ENCODE results near the gene ESPN. TPM values are rescaled to one million over a fixed set of nuclear protein-coding genes. Genes with fewer than 3 reads are reported as not detected.

The ESPN gene
- total RNA-seq (1 to 10 TPM in 1 of 2 donors, under 1 TPM in 1; 0.66 to 1.9 TPM), polyA plus RNA-seq (ENCODE audit: insufficient read length in 2 of 2) (1 to 10 TPM; 4.7 to 7.4 TPM)
- long read RNA-seq, donor 1, result 0 reads
- long read RNA-seq, donor 2, result 0 reads
- long read RNA-seq, donor 3, result 0 reads
- long read RNA-seq, donor 4, result 0 reads

GRCh38 chr1:6424619-6425593 is at the start of gene ESPN:
TSS of gene ESPN (plus strand) at chr1:6424776. CDS start at chr1:6424956, 180 bp downstream.
- Histone ChIP-seq H3K4me3 (ENCODE audit: low read depth, low read length) (no peak within 1 kb of the TSS), H3K4me1 (ENCODE audit: control insufficient read depth, insufficient read depth, low read length) (peaks cover 40% of the 10 kb centered on the region), H3K27me3 (ENCODE audit: control insufficient read depth, insufficient read depth, low read length) (peaks cover 63% of the 10 kb centered on the region), H3K9me3 (ENCODE audit: control insufficient read depth, insufficient read depth, low read length) (no peaks in the 10 kb centered on the region), H3K36me3 (ENCODE audit: control insufficient read depth, insufficient read depth, low read length) (no peaks in the 10 kb centered on the region), H3K27ac (ENCODE audit: low read depth, low read length) (no peak within 1 kb of the TSS)
- no peak for DNase-seq (ENCODE audit: low read depth in 4 of 6, low spot score in 6 of 6)
- 8% methylated on average over 99 of the region's 99 CpGs for WGBS (ENCODE audit: insufficient coverage)

- Histone ChIP-seq H3K36me3 (ENCODE audit: control insufficient read depth, insufficient read depth, low read length) (no peaks in the 10 kb centered on the region), H3K9me3 (ENCODE audit: control insufficient read depth, insufficient read depth, low read length) (no peaks in the 10 kb centered on the region), H3K4me1 (ENCODE audit: control insufficient read depth, insufficient read depth, low read length) (no peaks in the 10 kb centered on the region), H3K4me3 (ENCODE audit: low read depth, low read length) (no peak overlapping the region), H3K27ac (ENCODE audit: low read depth, low read length) (no peak overlapping the region), H3K27me3 (ENCODE audit: control insufficient read depth, insufficient read depth, low read length) (no peaks in the 10 kb centered on the region)
- no peak for DNase-seq (ENCODE audit: low read depth in 4 of 6, low spot score in 6 of 6)
- WGBS (ENCODE audit: insufficient coverage), result 41% methylated on average over 8 of the region's 12 CpGs
These were observed 46.4 kb upstream of the ESPN start for GRCh38 chr1:6378096-6378746.

GRCh38 chr1:6380037-6380436 is 44.5 kb upstream of the ESPN start:
- DNase-seq (ENCODE audit: low read depth in 4 of 6, low spot score in 6 of 6), result no peak
- Histone ChIP-seq H3K27ac (ENCODE audit: low read depth, low read length) (no peak overlapping the region), H3K4me3 (ENCODE audit: low read depth, low read length) (no peak overlapping the region), H3K27me3 (ENCODE audit: control insufficient read depth, insufficient read depth, low read length) (no peaks in the 10 kb centered on the region), H3K36me3 (ENCODE audit: control insufficient read depth, insufficient read depth, low read length) (no peaks in the 10 kb centered on the region), H3K9me3 (ENCODE audit: control insufficient read depth, insufficient read depth, low read length) (no peaks in the 10 kb centered on the region), H3K4me1 (ENCODE audit: control insufficient read depth, insufficient read depth, low read length) (peaks cover 6% of the 10 kb centered on the region)
- WGBS (ENCODE audit: insufficient coverage), result 100% methylated on average over 1 of the region's 7 CpGs

- no peaks in the 10 kb centered on the region for H3K27me3 ChIP-seq (ENCODE audit: control insufficient read depth, insufficient read depth, low read length)
- H3K4me1 ChIP-seq (ENCODE audit: control insufficient read depth, insufficient read depth, low read length), result peaks cover 22% of the 10 kb centered on the region
- DNase-seq (ENCODE audit: low read depth in 4 of 6, low spot score in 6 of 6), result no peak
- H3K9me3 ChIP-seq (ENCODE audit: control insufficient read depth, insufficient read depth, low read length), result no peaks in the 10 kb centered on the region
- H3K36me3 ChIP-seq (ENCODE audit: control insufficient read depth, insufficient read depth, low read length), result peaks cover 3% of the 10 kb centered on the region
- H3K27ac ChIP-seq (ENCODE audit: low read depth, low read length), result no peak overlapping the region
- no CpG with 5 or more reads among the region's 1 CpG for WGBS (ENCODE audit: insufficient coverage)
- H3K4me3 ChIP-seq (ENCODE audit: low read depth, low read length), result no peak overlapping the region
These were observed 40.4 kb upstream of the ESPN start for GRCh38 chr1:6384135-6384534.

- Histone ChIP-seq H3K36me3 (ENCODE audit: control insufficient read depth, insufficient read depth, low read length) (peaks cover 3% of the 10 kb centered on the region), H3K4me3 (ENCODE audit: low read depth, low read length) (no peak overlapping the region), H3K9me3 (ENCODE audit: control insufficient read depth, insufficient read depth, low read length) (no peaks in the 10 kb centered on the region), H3K27me3 (ENCODE audit: control insufficient read depth, insufficient read depth, low read length) (no peaks in the 10 kb centered on the region), H3K27ac (ENCODE audit: low read depth, low read length) (peak overlapping the region; percentile 49), H3K4me1 (ENCODE audit: control insufficient read depth, insufficient read depth, low read length) (peaks cover 22% of the 10 kb centered on the region)
- peak in 3 of 6 donors; percentile 52 to 86 (median 83) for DNase-seq (ENCODE audit: low read depth in 4 of 6, low spot score in 6 of 6)
- WGBS (ENCODE audit: insufficient coverage), result 19% methylated on average over 5 of the region's 5 CpGs
These were observed 39.6 kb upstream of the ESPN start for GRCh38 chr1:6384962-6385361.

- Histone ChIP-seq H3K27ac (ENCODE audit: low read depth, low read length) (peak overlapping the region; percentile 49), H3K27me3 (ENCODE audit: control insufficient read depth, insufficient read depth, low read length) (no peaks in the 10 kb centered on the region), H3K4me3 (ENCODE audit: low read depth, low read length) (no peak overlapping the region), H3K9me3 (ENCODE audit: control insufficient read depth, insufficient read depth, low read length) (no peaks in the 10 kb centered on the region), H3K4me1 (ENCODE audit: control insufficient read depth, insufficient read depth, low read length) (peaks cover 22% of the 10 kb centered on the region), H3K36me3 (ENCODE audit: control insufficient read depth, insufficient read depth, low read length) (peaks cover 3% of the 10 kb centered on the region)
- DNase-seq (ENCODE audit: low read depth in 4 of 6, low spot score in 6 of 6), result peak in 2 of 6 donors; percentile 41 to 54
- WGBS (ENCODE audit: insufficient coverage), result 39% methylated on average over 22 of the region's 22 CpGs
These were observed 38.9 kb upstream of the ESPN start for GRCh38 chr1:6385488-6386191.

GRCh38 chr1:6386371-6386949 is 38.1 kb upstream of the ESPN start:
- no peak for DNase-seq (ENCODE audit: low read depth in 4 of 6, low spot score in 6 of 6)
- Histone ChIP-seq H3K36me3 (ENCODE audit: control insufficient read depth, insufficient read depth, low read length) (peaks cover 3% of the 10 kb centered on the region), H3K4me1 (ENCODE audit: control insufficient read depth, insufficient read depth, low read length) (peaks cover 26% of the 10 kb centered on the region), H3K27me3 (ENCODE audit: control insufficient read depth, insufficient read depth, low read length) (no peaks in the 10 kb centered on the region), H3K9me3 (ENCODE audit: control insufficient read depth, insufficient read depth, low read length) (no peaks in the 10 kb centered on the region), H3K27ac (ENCODE audit: low read depth, low read length) (no peak overlapping the region), H3K4me3 (ENCODE audit: low read depth, low read length) (no peak overlapping the region)
- WGBS (ENCODE audit: insufficient coverage), result 66% methylated on average over 6 of the region's 10 CpGs

- H3K4me3 ChIP-seq (ENCODE audit: low read depth, low read length), result no peak overlapping the region
- peaks cover 3% of the 10 kb centered on the region for H3K36me3 ChIP-seq (ENCODE audit: control insufficient read depth, insufficient read depth, low read length)
- H3K27ac ChIP-seq (ENCODE audit: low read depth, low read length), result no peak overlapping the region
- peaks cover 40% of the 10 kb centered on the region for H3K4me1 ChIP-seq (ENCODE audit: control insufficient read depth, insufficient read depth, low read length)
- WGBS (ENCODE audit: insufficient coverage), result 92% methylated on average over 8 of the region's 9 CpGs
- no peaks in the 10 kb centered on the region for H3K9me3 ChIP-seq (ENCODE audit: control insufficient read depth, insufficient read depth, low read length)
- DNase-seq (ENCODE audit: low read depth in 4 of 6, low spot score in 6 of 6), result no peak
- H3K27me3 ChIP-seq (ENCODE audit: control insufficient read depth, insufficient read depth, low read length), result no peaks in the 10 kb centered on the region
These were observed 34.6 kb upstream of the ESPN start for GRCh38 chr1:6389971-6390370.

Data from spinal cord (tissue), 10 donors.